Spleen (tissue), 7 donors: ENCODE measurements around the gene BCAR3.

ENCODE experiments used
- CTCF ChIP-seq, 11 experiments: fragments of 200-600 bp in 7 of 11; fragments of 450-650 bp in 4 of 11; sonication (generic) in 4 of 11; IDR thresholded peaks in 8 of 11; conservative IDR thresholded peaks in 3 of 11; 1 replicate in 7 of 11; 2 replicates in 4 of 11; pipeline versions ENCODE4 v1.4.0 to v1.8.0; 2016 to 2021; ENCODE audit warnings: antibody characterized with exemption in 11 of 11, inconsistent platforms in 4 of 11, mild to moderate bottlenecking in 1 of 11
- POLR2AphosphoS5 ChIP-seq, 3 donors: sonication (generic); formaldehyde crosslinking; IDR thresholded peaks; one replicate each; pipeline ENCODE4 v1.5.1; 2017; ENCODE audit warnings: antibody characterized with exemption in 3 of 3
- donor health status: DM: no; HTN: no; CAD: no; lungs with moderate emphysema.
- donor health status: DM: no; HTN: no; CAD: no.
- donor health status: DM: no; HTN: no; CAD: no.

- TF ChIP-seq CTCF (IDR thresholded peaks at IDR 0.05 in 8 of 11, conservative IDR thresholded peaks at IDR 0.05 in 3 of 11) (no peak), POLR2AphosphoS5 (IDR thresholded peaks at IDR 0.05) (no peak)
Measured at GRCh38 chr1:93671099-93671621, 10.5 kb downstream of the BCAR3 start.
